HG03460 (cell line): ENCODE data around the gene FGGY.
"Not testable (repeated sequence)": the region's sequence is repeated elsewhere in the genome, so short reads cannot be mapped to it uniquely, and the experiment has no call there.

Experiments used
- ATAC-seq: cut with Tn5 transposase; IDR thresholded peaks from one replicate; pipeline ENCODE4 v1.9.1; 2021; ENCODE audit not compliant: unreplicated experiment

Gene FGGY

GRCh38 chr1:59285691-59286090 is 11.2 kb upstream of the FGGY start:
- no peak for ATAC-seq

- no peak for ATAC-seq
These were observed 8.8 kb upstream of the FGGY start for GRCh38 chr1:59288046-59288445.

- ATAC-seq: no peak
These were observed 7.3 kb upstream of the FGGY start for GRCh38 chr1:59289570-59289969.

- peak; percentile 81 for ATAC-seq
These were observed 6.5 kb upstream of the FGGY start for GRCh38 chr1:59290193-59290949.

- no peak for ATAC-seq
These were observed 5.3 kb upstream of the FGGY start for GRCh38 chr1:59291561-59291960.

GRCh38 chr1:59292562-59292961 is 4.3 kb upstream of the FGGY start:
- no peak for ATAC-seq

GRCh38 chr1:59293206-59293605 is 3.7 kb upstream of the FGGY start:
- no peak for ATAC-seq

GRCh38 chr1:59293849-59294248 is 3.0 kb upstream of the FGGY start:
- no peak for ATAC-seq

- ATAC-seq: no peak
These were observed 2.5 kb upstream of the FGGY start for GRCh38 chr1:59294423-59294822.

- ATAC-seq: no peak
These were observed 1.3 kb upstream of the FGGY start for GRCh38 chr1:59295618-59296017.

GRCh38 chr1:59298026-59298583 is 1.2 kb downstream of the FGGY start:
- ATAC-seq: no peak

GRCh38 chr1:59298710-59299346 is 1.9 kb downstream of the FGGY start:
- ATAC-seq: no peak

GRCh38 chr1:59299670-59300069 is 2.8 kb downstream of the FGGY start:
- ATAC-seq: not testable (repeated sequence)

GRCh38 chr1:59302297-59302696 is 5.4 kb downstream of the FGGY start:
- ATAC-seq: no peak

GRCh38 chr1:59302871-59303270 is 6.0 kb downstream of the FGGY start:
- no peak for ATAC-seq

GRCh38 chr1:59305188-59305587 is 8.3 kb downstream of the FGGY start:
- no peak for ATAC-seq

- no peak for ATAC-seq
These were observed 10.7 kb downstream of the FGGY start for GRCh38 chr1:59307591-59307990.

- ATAC-seq: no peak
These were observed 11.9 kb downstream of the FGGY start for GRCh38 chr1:59308839-59309238.

GRCh38 chr1:59309392-59309791 is 12.5 kb downstream of the FGGY start:
- no peak for ATAC-seq

GRCh38 chr1:59309795-59310548 is 13.1 kb downstream of the FGGY start:
- ATAC-seq: no peak

GRCh38 chr1:59310549-59311250 is 13.8 kb downstream of the FGGY start:
- no peak for ATAC-seq
